Sigmoid colon (tissue), 7 donors: Measurements from ENCODE around the gene BOC. TPM values are rescaled to one million over a fixed set of nuclear protein-coding genes. Genes with fewer than 3 reads are reported as not detected.

Experiments
- DNase-seq: peaks from one replicate; pipeline ENCODE4 v3.0.0-alpha.2; 2019
- H3K27ac ChIP-seq, 4 donors: fragments of 200-600 bp; sonication (generic); one replicate each; pipeline ENCODE4 v1.5.1; 2016 to 2019; ENCODE audit warnings: mild to moderate bottlenecking in 1 of 4
- H3K27me3 ChIP-seq, 3 donors: fragments of 200-600 bp; sonication (generic); one replicate each; pipeline ENCODE4 v1.5.1; 2019; ENCODE audit warnings: mild to moderate bottlenecking in 1 of 3
- H3K36me3 ChIP-seq, 4 donors: fragments of 200-600 bp; sonication (generic); one replicate each; pipeline ENCODE4 v1.5.1; 2016 to 2019
- H3K4me1 ChIP-seq, 4 donors: fragments of 200-600 bp; sonication (generic); one replicate each; pipeline ENCODE4 v1.5.1; 2017 to 2019
- H3K4me3 ChIP-seq, 4 donors: fragments of 200-600 bp; sonication (generic); one replicate each; pipeline ENCODE4 v1.5.1; 2017 to 2019; ENCODE audit warnings: mild to moderate bottlenecking in 2 of 4, moderate library complexity in 1 of 4
- H3K9me3 ChIP-seq, 4 donors: fragments of 200-600 bp in 3 of 4; sonication (generic) in 3 of 4; one replicate each; pipeline versions ENCODE4 v1.5.1 to v1.6.1; 2013 to 2019
- EP300 ChIP-seq, 4 donors: sonication (generic); formaldehyde crosslinking; IDR thresholded peaks; one replicate each; pipeline ENCODE4 v1.6.1; 2017; ENCODE audit warnings: antibody characterized with exemption in 4 of 4
- POLR2A ChIP-seq, 2 donors: fragments of 450-650 bp; IDR thresholded peaks; one replicate each; pipeline ENCODE4 v1.6.1; 2016; ENCODE audit warnings: antibody characterized with exemption in 2 of 2, mild to moderate bottlenecking in 2 of 2, moderate library complexity in 2 of 2
- POLR2AphosphoS5 ChIP-seq, 4 donors: sonication (generic); formaldehyde crosslinking; IDR thresholded peaks; one replicate each; pipeline ENCODE4 v1.6.1; 2017; ENCODE audit warnings: antibody characterized with exemption in 4 of 4
- WGBS, 2 donors: extraction: QIAGEN DNeasy Blood & Tissue Kit; methylation state at CpG; one replicate each; pipeline ENCODE4 v1.1.7; 2013; 5-methylcytosine and 5-hydroxymethylcytosine counted together
- intact Hi-C: fragments of 100-400 bp; cut with DNase I; formaldehyde crosslinking; loops from one replicate; pipeline ENCODE4 v1.15.1; 2023
- polyA plus RNA-seq, 3 donors: library from polyadenylated mRNA; stranded (reverse); fragments of 200-250 nt; gene quantifications; one replicate each; pipeline ENCODE4 v1.2.3, GENCODE V29; 2013
- total RNA-seq, 4 donors: library from RNA; depleted of rRNA; stranded (reverse); fragments of >200 nt; gene quantifications; one replicate each; pipeline ENCODE4 v1.1.0, GENCODE V29; 2016
- TF ChIP-seq, protein P1 (sequence below), 4 experiments: fragments of 450-650 bp in 3 of 4; fragments of 200-600 bp in 1 of 4; IDR thresholded peaks; one replicate each; pipeline ENCODE4 v1.5.1; 2016 to 2019; ENCODE audit warnings: antibody characterized with exemption in 4 of 4, mild to moderate bottlenecking in 3 of 4, moderate library complexity in 2 of 4
- donor health status: healthy with polysubstance abuse.
- donor health status: Bipolar disorder and iron deficiency.
- donor health status: healthy.

The BOC gene
- total and polyA plus RNA-seq, 7 donors = 1.6 to 122 (median 80.3) TPM

GRCh38 chr3:113273011-113273410 lies 61.7 kb downstream of the BOC start:
- peaks cover 0 to 42% (median 41%) of the 10 kb centered on the region in 4 donors for H3K4me1 ChIP-seq
- H3K36me3 ChIP-seq = peaks cover 39 to 74% (median 52%) of the 10 kb centered on the region in 4 donors
- H3K9me3 ChIP-seq = no peaks in the 10 kb centered on the region
- H3K4me3 ChIP-seq = no peak overlapping the region
- H3K27me3 ChIP-seq = no peaks in the 10 kb centered on the region
- WGBS, 2 donors = 95 to 96% methylated on average over 15 of the region's 15 CpGs
- DNase-seq = peak; percentile 63
- intact Hi-C loops = no loop called here
- TF ChIP-seq, protein P1, sequence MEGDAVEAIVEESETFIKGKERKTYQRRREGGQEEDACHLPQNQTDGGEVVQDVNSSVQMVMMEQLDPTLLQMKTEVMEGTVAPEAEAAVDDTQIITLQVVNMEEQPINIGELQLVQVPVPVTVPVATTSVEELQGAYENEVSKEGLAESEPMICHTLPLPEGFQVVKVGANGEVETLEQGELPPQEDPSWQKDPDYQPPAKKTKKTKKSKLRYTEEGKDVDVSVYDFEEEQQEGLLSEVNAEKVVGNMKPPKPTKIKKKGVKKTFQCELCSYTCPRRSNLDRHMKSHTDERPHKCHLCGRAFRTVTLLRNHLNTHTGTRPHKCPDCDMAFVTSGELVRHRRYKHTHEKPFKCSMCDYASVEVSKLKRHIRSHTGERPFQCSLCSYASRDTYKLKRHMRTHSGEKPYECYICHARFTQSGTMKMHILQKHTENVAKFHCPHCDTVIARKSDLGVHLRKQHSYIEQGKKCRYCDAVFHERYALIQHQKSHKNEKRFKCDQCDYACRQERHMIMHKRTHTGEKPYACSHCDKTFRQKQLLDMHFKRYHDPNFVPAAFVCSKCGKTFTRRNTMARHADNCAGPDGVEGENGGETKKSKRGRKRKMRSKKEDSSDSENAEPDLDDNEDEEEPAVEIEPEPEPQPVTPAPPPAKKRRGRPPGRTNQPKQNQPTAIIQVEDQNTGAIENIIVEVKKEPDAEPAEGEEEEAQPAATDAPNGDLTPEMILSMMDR (IDR thresholded peaks at IDR 0.05) = no peak
- TF ChIP-seq POLR2AphosphoS5 (IDR thresholded peaks at IDR 0.05) (no peak), EP300 (IDR thresholded peaks at IDR 0.05) (no peak), POLR2A (IDR thresholded peaks at IDR 0.05) (no peak)
- peak overlapping the region in 1 of 4 donors; percentile 9 for H3K27ac ChIP-seq

GRCh38 chr3:113273604-113274378 lies 62.4 kb downstream of the BOC start:
- Histone ChIP-seq H3K27ac (peak overlapping the region; percentile 78 to 88 (median 87)), H3K36me3 (peaks cover 37 to 74% (median 57%) of the 10 kb centered on the region in 4 donors), H3K4me1 (peaks cover 0 to 37% (median 34%) of the 10 kb centered on the region in 4 donors), H3K27me3 (no peaks in the 10 kb centered on the region), H3K4me3 (no peak overlapping the region), H3K9me3 (no peaks in the 10 kb centered on the region)
- intact Hi-C loops = no loop called here
- peak; percentile 59 for DNase-seq
- WGBS, 2 donors = 90 to 95% methylated on average over 13 of the region's 13 CpGs
- TF ChIP-seq POLR2AphosphoS5 (IDR thresholded peaks at IDR 0.05) (peak in 1 of 4 donors; percentile 3), POLR2A (IDR thresholded peaks at IDR 0.05) (no peak)
- TF ChIP-seq, protein P1 (IDR thresholded peaks at IDR 0.05) = no peak

DNA sequence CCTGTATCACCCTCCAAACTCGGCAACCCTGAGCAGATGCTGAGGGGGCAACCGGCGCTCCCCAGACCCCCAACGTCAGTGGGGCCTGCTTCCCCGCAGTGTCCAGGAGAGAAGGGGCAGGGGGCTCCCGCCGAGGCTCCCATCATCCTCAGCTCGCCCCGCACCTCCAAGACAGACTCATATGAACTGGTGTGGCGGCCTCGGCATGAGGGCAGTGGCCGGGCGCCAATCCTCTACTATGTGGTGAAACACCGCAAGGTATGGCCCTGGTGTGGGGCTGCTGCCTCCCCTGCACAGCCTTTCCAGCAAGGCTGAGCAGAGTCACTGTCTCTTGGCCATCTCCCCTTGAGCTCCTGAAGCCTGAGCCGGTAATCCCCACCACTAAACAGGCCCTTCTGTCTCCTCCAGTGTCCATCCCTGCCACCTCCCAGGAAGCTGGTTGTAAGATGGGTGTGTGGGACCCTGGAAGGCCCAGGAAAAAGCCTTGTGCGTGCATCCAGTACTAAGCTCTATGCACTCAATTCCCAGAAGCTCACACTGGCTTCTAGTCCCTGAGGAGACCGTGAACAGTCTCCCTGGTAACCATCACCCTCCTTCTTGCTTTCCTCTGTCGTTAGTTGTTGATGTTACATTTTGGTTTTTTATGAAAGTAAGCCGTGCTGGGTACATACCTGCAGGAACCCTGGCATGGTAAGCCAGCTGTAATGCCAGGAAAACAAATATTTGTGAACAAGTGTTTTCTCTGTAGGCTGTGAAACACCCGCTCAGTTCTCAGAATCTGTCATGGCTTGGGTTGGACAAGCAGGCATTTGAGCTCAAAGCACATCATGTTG lies 63.3 kb downstream of the BOC start:
- Histone ChIP-seq H3K4me3 (no peak overlapping the region), H3K36me3 (peaks cover 41 to 74% (median 58%) of the 10 kb centered on the region in 4 donors), H3K4me1 (peaks cover 0 to 37% (median 33%) of the 10 kb centered on the region in 4 donors), H3K9me3 (no peaks in the 10 kb centered on the region), H3K27ac (peak overlapping the region; percentile 78 to 88 (median 87)), H3K27me3 (no peaks in the 10 kb centered on the region)
- 88 to 91% methylated on average over 20 of the region's 20 CpGs for WGBS, 2 donors
- TF ChIP-seq POLR2AphosphoS5 (IDR thresholded peaks at IDR 0.05) (no peak), POLR2A (IDR thresholded peaks at IDR 0.05) (no peak)
- TF ChIP-seq, protein P1 (IDR thresholded peaks at IDR 0.05) = no peak
- intact Hi-C loops = loop anchor here (5.0 kb wide), 1 partner anchor 127 kb away; no protein-coding TSS in a partner anchor
- peak; percentile 63 for DNase-seq

DNA sequence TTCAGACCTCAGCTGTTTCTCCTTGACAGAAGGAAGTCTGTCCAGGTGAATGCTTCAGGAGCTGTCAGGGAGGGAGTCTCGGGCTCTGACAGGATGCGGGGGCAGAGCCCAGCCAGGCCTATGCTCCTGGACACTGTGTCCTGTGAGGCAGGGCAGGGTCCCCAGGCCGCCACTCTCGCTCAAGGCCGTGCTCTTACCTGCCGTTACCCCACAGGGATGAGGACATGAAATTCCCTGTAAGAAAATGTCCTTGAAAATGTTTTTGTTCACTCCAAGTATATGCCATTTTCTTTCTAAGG lies 63.9 kb downstream of the BOC start:
- Histone ChIP-seq H3K4me3 (no peak overlapping the region), H3K9me3 (no peaks in the 10 kb centered on the region), H3K4me1 (peaks cover 0 to 37% (median 33%) of the 10 kb centered on the region in 4 donors), H3K27ac (peak overlapping the region; percentile 78 to 88 (median 87)), H3K27me3 (no peaks in the 10 kb centered on the region), H3K36me3 (peaks cover 40 to 74% (median 57%) of the 10 kb centered on the region in 4 donors)
- TF ChIP-seq, protein P1 (IDR thresholded peaks at IDR 0.05) = no peak
- TF ChIP-seq EP300 (IDR thresholded peaks at IDR 0.05) (no peak), POLR2A (IDR thresholded peaks at IDR 0.05) (no peak), POLR2AphosphoS5 (IDR thresholded peaks at IDR 0.05) (no peak)
- DNase-seq = peak; percentile 57
- intact Hi-C loops = loop anchor here (5.0 kb wide), 1 partner anchor 128 kb away; no protein-coding TSS in a partner anchor
- 95 to 96% methylated on average over 6 of the region's 6 CpGs for WGBS, 2 donors
